NB4 (cell line): Measurements from ENCODE around the gene ITPRID1.

ENCODE experiments used
- POLR2A ChIP-seq: IDR thresholded peaks from 2 replicates; pipeline ENCODE4 v1.6.1; 2011; ENCODE audit warnings: mild to moderate bottlenecking; ENCODE audit not compliant: insufficient read length; ENCODE audit errors: extremely low read depth
- TF ChIP-seq, protein P1 (sequence below): IDR thresholded peaks from one replicate; pipeline ENCODE4 v1.5.1; 2012; ENCODE audit warnings: low read depth, low read length
- TF ChIP-seq, protein P2 (sequence below): IDR thresholded peaks from 2 replicates; pipeline ENCODE4 v1.6.1; 2011; ENCODE audit warnings: low read depth, low read length

DNA sequence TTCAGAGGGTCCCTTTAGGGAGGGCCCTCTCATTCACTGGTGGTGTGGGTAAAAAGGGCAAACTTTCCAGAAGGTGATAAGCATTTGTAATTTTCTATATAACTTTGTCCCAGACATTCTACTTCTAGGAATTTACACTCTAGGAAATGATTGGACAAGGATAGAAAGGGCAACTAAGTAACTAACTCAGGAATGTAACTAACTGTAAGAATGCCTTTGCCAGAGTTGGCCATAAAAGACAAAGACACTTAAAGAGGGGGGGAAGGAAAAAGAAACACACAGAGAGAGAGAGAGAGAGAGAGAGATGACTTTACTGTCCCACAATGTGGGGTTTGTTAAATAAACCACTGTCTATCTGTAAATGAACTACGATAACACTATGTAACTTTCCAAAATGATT lies 38.5 kb upstream of the ITPRID1 start:
- TF ChIP-seq, protein P1, sequence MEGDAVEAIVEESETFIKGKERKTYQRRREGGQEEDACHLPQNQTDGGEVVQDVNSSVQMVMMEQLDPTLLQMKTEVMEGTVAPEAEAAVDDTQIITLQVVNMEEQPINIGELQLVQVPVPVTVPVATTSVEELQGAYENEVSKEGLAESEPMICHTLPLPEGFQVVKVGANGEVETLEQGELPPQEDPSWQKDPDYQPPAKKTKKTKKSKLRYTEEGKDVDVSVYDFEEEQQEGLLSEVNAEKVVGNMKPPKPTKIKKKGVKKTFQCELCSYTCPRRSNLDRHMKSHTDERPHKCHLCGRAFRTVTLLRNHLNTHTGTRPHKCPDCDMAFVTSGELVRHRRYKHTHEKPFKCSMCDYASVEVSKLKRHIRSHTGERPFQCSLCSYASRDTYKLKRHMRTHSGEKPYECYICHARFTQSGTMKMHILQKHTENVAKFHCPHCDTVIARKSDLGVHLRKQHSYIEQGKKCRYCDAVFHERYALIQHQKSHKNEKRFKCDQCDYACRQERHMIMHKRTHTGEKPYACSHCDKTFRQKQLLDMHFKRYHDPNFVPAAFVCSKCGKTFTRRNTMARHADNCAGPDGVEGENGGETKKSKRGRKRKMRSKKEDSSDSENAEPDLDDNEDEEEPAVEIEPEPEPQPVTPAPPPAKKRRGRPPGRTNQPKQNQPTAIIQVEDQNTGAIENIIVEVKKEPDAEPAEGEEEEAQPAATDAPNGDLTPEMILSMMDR: no peak
- TF ChIP-seq, protein P2, sequence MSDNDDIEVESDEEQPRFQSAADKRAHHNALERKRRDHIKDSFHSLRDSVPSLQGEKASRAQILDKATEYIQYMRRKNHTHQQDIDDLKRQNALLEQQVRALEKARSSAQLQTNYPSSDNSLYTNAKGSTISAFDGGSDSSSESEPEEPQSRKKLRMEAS: no peak
- no peak for TF ChIP-seq POLR2A
